ENCODE results near the gene FMN2. TPM values are rescaled to one million over a fixed set of nuclear protein-coding genes. Genes with fewer than 3 reads are reported as not detected.
A peak's percentile ranks its signal among the peaks of the same experiment; 100 is the strongest.

The FMN2 gene
- total and polyA plus RNA-seq, 8 donors, result 0.20 to 2.1 (median 1.2) TPM

GRCh38 chr1:240394353-240394752, 302.7 kb downstream of the FMN2 start:
- no peaks in the 10 kb centered on the region for H3K36me3 ChIP-seq
- H3K9me3 ChIP-seq, result no peaks in the 10 kb centered on the region
- H3K27me3 ChIP-seq, result no peaks in the 10 kb centered on the region
- intact Hi-C loops (cut with DNase I), result no loop called here
- TF ChIP-seq CTCF (IDR thresholded peaks at IDR 0.05), result no peak
- DNase-seq (no peak), ATAC-seq (no peak)
- no peaks in the 10 kb centered on the region for H3K4me1 ChIP-seq
- H3K27ac ChIP-seq, result no peak overlapping the region
- H3K4me3 ChIP-seq, result no peak overlapping the region

GRCh38 chr1:240395336-240395735, 303.7 kb downstream of the FMN2 start:
- no peak for ATAC-seq
- no peak for DNase-seq
- H3K9me3 ChIP-seq, result no peaks in the 10 kb centered on the region
- intact Hi-C loops (cut with DNase I), result no loop called here
- H3K36me3 ChIP-seq, result no peaks in the 10 kb centered on the region
- no peak for TF ChIP-seq CTCF (IDR thresholded peaks at IDR 0.05)
- no peak overlapping the region for H3K27ac ChIP-seq
- no peaks in the 10 kb centered on the region for H3K4me1 ChIP-seq
- no peaks in the 10 kb centered on the region for H3K27me3 ChIP-seq
- H3K4me3 ChIP-seq, result no peak overlapping the region

GRCh38 chr1:240399381-240399780, 307.7 kb downstream of the FMN2 start:
- TF ChIP-seq CTCF (IDR thresholded peaks at IDR 0.05), result no peak
- intact Hi-C loops (cut with DNase I), result no loop called here
- peak; percentile 58 for ATAC-seq
- no peak for DNase-seq
- no peak overlapping the region for H3K27ac ChIP-seq
- H3K36me3 ChIP-seq, result no peaks in the 10 kb centered on the region
- H3K9me3 ChIP-seq, result no peaks in the 10 kb centered on the region
- H3K4me3 ChIP-seq, result no peak overlapping the region
- H3K4me1 ChIP-seq, result peaks cover 0 to 12% of the 10 kb centered on the region in 2 donors
- no peaks in the 10 kb centered on the region for H3K27me3 ChIP-seq

DNA sequence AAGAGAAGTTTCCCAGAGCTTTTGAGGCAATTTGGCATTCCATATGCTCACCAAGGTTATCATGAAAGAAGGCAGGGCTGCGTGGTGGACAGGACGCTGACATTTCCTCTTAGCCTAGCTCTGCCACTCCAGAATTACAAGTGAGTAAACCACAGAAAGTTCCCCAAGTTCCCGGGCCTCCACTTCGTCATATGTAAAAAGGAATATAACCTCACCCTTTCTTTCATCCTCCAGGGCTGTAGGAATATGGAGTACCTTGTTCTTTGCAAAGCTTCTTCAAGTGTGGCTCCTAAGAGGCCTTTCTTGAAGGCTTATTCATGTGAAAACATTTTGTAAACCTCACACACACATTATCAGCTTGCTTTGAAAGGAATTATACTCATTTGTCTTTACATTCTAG, 310.0 kb downstream of the FMN2 start:
- ATAC-seq (peak; percentile 87), DNase-seq (peak in 1 of 4 donors; percentile 60)
- no peak overlapping the region for H3K27ac ChIP-seq
- H3K4me1 ChIP-seq, result peaks cover 0 to 12% of the 10 kb centered on the region in 2 donors
- no peaks in the 10 kb centered on the region for H3K9me3 ChIP-seq
- intact Hi-C loops (cut with DNase I), result no loop called here
- no peaks in the 10 kb centered on the region for H3K27me3 ChIP-seq
- H3K4me3 ChIP-seq, result no peak overlapping the region
- no peak for TF ChIP-seq CTCF (IDR thresholded peaks at IDR 0.05)
- no peaks in the 10 kb centered on the region for H3K36me3 ChIP-seq

DNA sequence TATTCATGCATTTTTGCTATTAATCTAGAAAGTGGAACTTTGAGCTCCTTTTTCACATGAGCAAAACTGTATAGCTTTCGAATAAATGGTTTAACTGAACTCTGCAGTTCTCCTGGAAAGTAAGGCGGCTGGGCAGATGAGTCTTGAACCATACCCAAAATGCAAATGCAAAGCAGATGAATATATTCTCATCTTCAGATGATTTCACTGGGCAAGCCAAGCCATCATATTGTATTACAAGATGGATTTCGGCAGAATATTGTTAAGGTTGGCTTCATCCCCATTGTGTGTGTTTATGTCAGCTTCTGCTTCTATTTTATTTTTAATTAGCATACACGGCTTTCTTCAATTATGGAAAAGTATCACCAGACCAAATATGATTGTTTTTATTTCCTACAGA, 310.6 kb downstream of the FMN2 start:
- H3K4me3 ChIP-seq, result no peak overlapping the region
- no peak overlapping the region for H3K27ac ChIP-seq
- H3K4me1 ChIP-seq, result peaks cover 0 to 12% of the 10 kb centered on the region in 2 donors
- no peaks in the 10 kb centered on the region for H3K36me3 ChIP-seq
- TF ChIP-seq CTCF (IDR thresholded peaks at IDR 0.05), result no peak
- intact Hi-C loops (cut with DNase I), result no loop called here
- DNase-seq (no peak), ATAC-seq (no peak)
- H3K27me3 ChIP-seq, result no peaks in the 10 kb centered on the region
- no peaks in the 10 kb centered on the region for H3K9me3 ChIP-seq

All from left lung (tissue), 10 donors.